Thyroid gland (tissue), 4 donors: ENCODE results near the gene GRIP2. TPM values are rescaled to one million over a fixed set of nuclear protein-coding genes. Genes with fewer than 3 reads are reported as not detected.

Source experiments
- DNase-seq, 2 donors: peaks; one replicate each; pipeline ENCODE4 v3.0.0-alpha.2; 2019
- H3K27ac ChIP-seq, 3 donors: fragments of 200-600 bp; sonication (generic); 1 replicate in 2 of 3; 2 replicates in 1 of 3; pipeline ENCODE4 v1.5.1; 2016 to 2019; ENCODE audit warnings: mild to moderate bottlenecking in 1 of 3, moderate library complexity in 1 of 3
- H3K27me3 ChIP-seq: fragments of 200-600 bp; sonication (generic); one replicate; pipeline ENCODE4 v1.5.1; 2019
- H3K36me3 ChIP-seq, 2 donors: fragments of 200-600 bp; sonication (generic); one replicate each; pipeline ENCODE4 v1.5.1; 2016 to 2019
- H3K4me1 ChIP-seq, 2 donors: fragments of 200-600 bp; sonication (generic); one replicate each; pipeline ENCODE4 v1.5.1; 2017 to 2019
- H3K4me3 ChIP-seq, 3 donors: fragments of 200-600 bp; sonication (generic); replicated peaks in 1 of 3; 1 replicate in 2 of 3; 2 replicates in 1 of 3; pipeline ENCODE4 v1.5.1; 2016; ENCODE audit warnings: mild to moderate bottlenecking in 1 of 3
- H3K9me3 ChIP-seq: fragments of 200-600 bp; sonication (generic); one replicate; pipeline ENCODE4 v1.5.1; 2017
- CTCF ChIP-seq, 6 experiments: fragments of 200-600 bp in 3 of 6; fragments of 450-650 bp in 3 of 6; sonication (generic) in 3 of 6; IDR thresholded peaks; one replicate each; pipeline ENCODE4 v1.5.1; 2016 to 2019; ENCODE audit warnings: antibody characterized with exemption in 6 of 6, mild to moderate bottlenecking in 2 of 6, inconsistent platforms in 1 of 6, moderate library complexity in 1 of 6
- POLR2A ChIP-seq, 2 donors: fragments of 450-650 bp; IDR thresholded peaks; one replicate each; pipeline ENCODE4 v1.6.1; 2017; ENCODE audit warnings: antibody characterized with exemption in 2 of 2, mild to moderate bottlenecking in 2 of 2, moderate library complexity in 1 of 2
- WGBS, 2 donors: methylation state at CpG; one replicate each; pipeline ENCODE4 v1.1.5; 2017; 5-methylcytosine and 5-hydroxymethylcytosine counted together
- intact Hi-C: fragments of 100-400 bp; cut with DNase I; formaldehyde crosslinking; loops from one replicate; pipeline ENCODE4 v1.15.1; 2023
- total RNA-seq, 4 donors: library from RNA; depleted of rRNA; stranded (reverse); fragments of >200 nt; gene quantifications; one replicate each; pipeline ENCODE4 v1.2.3, GENCODE V29; 2016

Gene GRIP2
- total RNA-seq, 4 donors from 2014 or later, result 0.22 to 0.44 (median 0.39) TPM

DNA sequence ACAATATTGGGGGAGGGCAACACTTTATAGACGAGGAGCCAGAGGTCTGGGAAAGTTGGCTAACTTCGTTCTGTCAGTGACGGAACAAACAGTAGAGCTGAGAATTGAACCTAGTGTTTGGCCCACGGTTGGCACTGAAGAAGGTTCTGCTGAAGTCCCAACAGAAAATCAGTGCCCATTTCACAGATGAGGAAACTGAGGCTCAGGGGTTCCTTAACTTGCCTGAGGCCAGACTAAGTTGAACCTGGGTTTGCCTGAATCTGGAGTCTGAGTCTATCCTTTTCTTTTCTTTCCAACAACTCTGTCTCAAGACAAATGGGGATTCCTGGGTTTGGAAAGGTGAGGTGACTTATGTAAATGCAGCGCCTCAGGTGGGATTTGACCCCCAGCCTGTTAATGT, 82.7 kb downstream of the GRIP2 start:
- H3K36me3 ChIP-seq, result peaks cover 0 to 4% of the 10 kb centered on the region in 2 donors
- WGBS, 2 donors, result 95% methylated on average over 5 of the region's 5 CpGs
- no peak overlapping the region for H3K4me3 ChIP-seq
- no peak overlapping the region for H3K27ac ChIP-seq
- DNase-seq, result no peak
- H3K4me1 ChIP-seq, result peaks cover 53 to 66% of the 10 kb centered on the region in 2 donors
- TF ChIP-seq CTCF (IDR thresholded peaks at IDR 0.05) (no peak), POLR2A (IDR thresholded peaks at IDR 0.05) (no peak)
- intact Hi-C loops, result no loop called here
- no peaks in the 10 kb centered on the region for H3K27me3 ChIP-seq
- H3K9me3 ChIP-seq, result no peaks in the 10 kb centered on the region

GRCh38 chr3:14456794-14457193, 83.3 kb downstream of the GRIP2 start:
- 57 to 67% methylated on average over 5 to 8 of the region's 8 CpGs for WGBS, 2 donors
- Histone ChIP-seq H3K27ac (peak overlapping the region in 1 of 3 donors; percentile 43), H3K4me1 (peaks cover 60 to 68% of the 10 kb centered on the region in 2 donors), H3K4me3 (no peak overlapping the region), H3K9me3 (no peaks in the 10 kb centered on the region), H3K27me3 (no peaks in the 10 kb centered on the region), H3K36me3 (peaks cover 0 to 4% of the 10 kb centered on the region in 2 donors)
- TF ChIP-seq CTCF (IDR thresholded peaks at IDR 0.05) (no peak), POLR2A (IDR thresholded peaks at IDR 0.05) (no peak)
- peak; percentile 52 to 54 for DNase-seq
- intact Hi-C loops, result no loop called here

- peak; percentile 89 to 91 for DNase-seq
- no peak for TF ChIP-seq POLR2A (IDR thresholded peaks at IDR 0.05)
- TF ChIP-seq CTCF (IDR thresholded peaks at IDR 0.05), result no peak
- Histone ChIP-seq H3K9me3 (no peaks in the 10 kb centered on the region), H3K36me3 (peaks cover 0 to 4% of the 10 kb centered on the region in 2 donors), H3K4me3 (no peak overlapping the region), H3K4me1 (peaks cover 54 to 62% of the 10 kb centered on the region in 2 donors), H3K27me3 (no peaks in the 10 kb centered on the region), H3K27ac (peak overlapping the region; percentile 4 to 46 (median 43))
- WGBS, 2 donors, result 54 to 56% methylated on average over 5 to 6 of the region's 6 CpGs
- intact Hi-C loops, result no loop called here
Measured at GRCh38 chr3:14455571-14456317, 84.4 kb downstream of the GRIP2 start.

DNA sequence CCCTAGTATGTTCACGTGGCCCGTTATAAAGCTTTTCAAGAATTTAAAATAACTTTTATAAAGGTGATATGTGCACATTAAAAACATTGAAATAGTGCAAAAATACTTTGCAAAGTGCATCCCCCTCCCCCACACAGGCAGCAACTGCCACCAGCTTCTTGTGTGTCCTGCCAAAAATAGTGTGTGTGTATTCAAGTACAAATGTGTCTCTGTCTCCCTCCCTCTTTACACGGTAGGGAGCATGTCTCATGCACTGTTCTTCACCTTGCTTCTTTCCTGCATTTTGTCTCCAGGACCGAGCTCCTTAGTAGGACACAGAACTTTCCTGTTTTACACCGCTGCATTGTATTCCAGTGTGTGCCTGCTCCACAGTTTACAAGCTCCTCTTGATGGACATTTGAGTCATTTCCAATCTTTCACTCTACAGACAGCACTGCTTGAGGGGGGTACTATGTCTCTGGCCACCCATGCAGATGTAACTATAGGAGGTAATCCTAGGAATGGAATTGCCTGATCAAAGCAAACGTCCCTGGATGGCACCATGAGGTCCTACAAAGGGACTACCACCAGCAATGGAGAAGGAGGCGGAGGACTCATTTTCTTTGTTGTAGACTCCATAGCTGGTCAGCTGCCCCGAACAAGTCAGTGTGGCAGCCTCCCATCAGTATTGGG, 85.4 kb downstream of the GRIP2 start:
- WGBS, 2 donors, result 71 to 84% methylated on average over 8 of the region's 8 CpGs
- TF ChIP-seq CTCF (IDR thresholded peaks at IDR 0.05), result no peak
- no peak for TF ChIP-seq POLR2A (IDR thresholded peaks at IDR 0.05)
- H3K36me3 ChIP-seq, result peaks cover 0 to 4% of the 10 kb centered on the region in 2 donors
- H3K27ac ChIP-seq, result peak overlapping the region; percentile 43 to 72 (median 46)
- peak in 1 of 2 donors; percentile 29 for DNase-seq
- H3K27me3 ChIP-seq, result no peaks in the 10 kb centered on the region
- intact Hi-C loops, result no loop called here
- no peaks in the 10 kb centered on the region for H3K9me3 ChIP-seq
- H3K4me1 ChIP-seq, result peaks cover 45 to 56% of the 10 kb centered on the region in 2 donors
- no peak overlapping the region for H3K4me3 ChIP-seq
